A172 (cell line): ENCODE data around the gene C6orf132. TPM values are rescaled to one million over a fixed set of nuclear protein-coding genes. Genes with fewer than 3 reads are reported as not detected.

Experiments used
- DNase-seq: peaks from one replicate; pipeline ENCODE4 v3.0.0-alpha.2; 2015; ENCODE audit warnings: low spot score
- total RNA-seq: library from RNA; depleted of rRNA; stranded (reverse); fragments of >200 nt; shearing (Covaris generic); gene quantifications from 2 replicates; pipeline ENCODE4 v1.2.3, GENCODE V29; 2014

C6orf132 gene
- total RNA-seq, 1 experiment from 2014 or later: not detected

DNA sequence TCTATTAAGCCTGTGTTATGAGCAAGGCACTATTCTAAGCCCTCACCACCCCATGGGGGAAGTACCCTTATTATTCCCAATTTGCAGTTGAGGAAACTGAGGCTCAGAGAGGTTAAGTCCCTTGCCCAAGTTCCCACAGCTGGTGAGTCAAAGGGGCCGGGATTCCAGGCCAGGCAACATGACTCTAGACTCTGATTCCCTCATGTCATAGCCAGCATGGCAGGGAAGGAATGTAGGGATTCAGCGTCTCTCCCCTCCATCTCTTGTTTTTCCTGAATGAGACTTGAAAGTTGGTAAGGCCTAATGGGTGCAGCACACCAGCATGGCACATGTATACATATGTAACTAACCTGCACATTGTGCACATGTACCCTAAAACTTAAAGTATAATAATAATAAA lies 6.7 kb downstream of the C6orf132 start:
- no peak for DNase-seq

GRCh38 chr6:42135161-42135560 lies 7.3 kb downstream of the C6orf132 start:
- no peak for DNase-seq

DNA sequence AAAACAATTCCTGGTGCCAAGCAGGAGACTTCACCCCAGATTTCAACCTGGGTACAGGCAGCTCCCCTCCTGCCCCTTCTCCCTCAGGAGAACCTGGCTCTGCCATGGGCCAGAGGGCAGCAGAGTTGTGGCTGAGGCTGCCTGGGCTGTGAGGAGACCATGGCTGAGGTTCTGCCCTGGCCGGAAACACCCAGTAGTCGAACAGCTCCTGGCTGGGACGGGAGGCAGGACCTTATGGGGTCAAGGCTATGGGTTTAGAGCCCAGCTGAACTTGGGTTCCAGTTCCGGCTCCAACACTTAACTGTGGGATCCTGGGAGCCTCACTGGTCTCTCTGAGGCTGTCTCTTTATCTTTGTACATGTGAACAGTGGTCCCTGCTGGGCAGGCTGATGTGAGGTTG lies 8.5 kb downstream of the C6orf132 start:
- no peak for DNase-seq

DNA sequence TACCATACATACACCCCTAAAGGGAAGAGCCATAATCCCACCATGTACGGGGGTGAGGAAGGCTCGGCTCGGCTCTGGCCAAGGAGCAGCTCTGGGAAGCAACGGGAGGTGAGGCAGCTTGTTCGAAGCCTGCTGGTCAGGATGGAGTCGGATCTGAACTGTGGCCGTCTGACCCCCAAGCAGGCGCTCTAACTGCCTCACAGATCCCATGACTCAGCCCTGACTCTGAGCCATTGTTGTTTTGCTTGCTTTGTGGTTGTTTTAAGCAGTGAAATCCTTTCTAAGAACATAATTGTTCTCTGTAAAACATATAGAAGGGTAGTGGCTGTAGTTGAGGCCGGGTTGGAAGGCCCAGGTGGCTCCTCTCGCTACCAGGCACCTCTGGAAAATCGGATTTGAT lies 10.9 kb downstream of the C6orf132 start:
- peak; percentile 68 for DNase-seq

- no peak for DNase-seq
Observed at GRCh38 chr6:42129360-42129676, 13.1 kb downstream of the C6orf132 start.

DNA sequence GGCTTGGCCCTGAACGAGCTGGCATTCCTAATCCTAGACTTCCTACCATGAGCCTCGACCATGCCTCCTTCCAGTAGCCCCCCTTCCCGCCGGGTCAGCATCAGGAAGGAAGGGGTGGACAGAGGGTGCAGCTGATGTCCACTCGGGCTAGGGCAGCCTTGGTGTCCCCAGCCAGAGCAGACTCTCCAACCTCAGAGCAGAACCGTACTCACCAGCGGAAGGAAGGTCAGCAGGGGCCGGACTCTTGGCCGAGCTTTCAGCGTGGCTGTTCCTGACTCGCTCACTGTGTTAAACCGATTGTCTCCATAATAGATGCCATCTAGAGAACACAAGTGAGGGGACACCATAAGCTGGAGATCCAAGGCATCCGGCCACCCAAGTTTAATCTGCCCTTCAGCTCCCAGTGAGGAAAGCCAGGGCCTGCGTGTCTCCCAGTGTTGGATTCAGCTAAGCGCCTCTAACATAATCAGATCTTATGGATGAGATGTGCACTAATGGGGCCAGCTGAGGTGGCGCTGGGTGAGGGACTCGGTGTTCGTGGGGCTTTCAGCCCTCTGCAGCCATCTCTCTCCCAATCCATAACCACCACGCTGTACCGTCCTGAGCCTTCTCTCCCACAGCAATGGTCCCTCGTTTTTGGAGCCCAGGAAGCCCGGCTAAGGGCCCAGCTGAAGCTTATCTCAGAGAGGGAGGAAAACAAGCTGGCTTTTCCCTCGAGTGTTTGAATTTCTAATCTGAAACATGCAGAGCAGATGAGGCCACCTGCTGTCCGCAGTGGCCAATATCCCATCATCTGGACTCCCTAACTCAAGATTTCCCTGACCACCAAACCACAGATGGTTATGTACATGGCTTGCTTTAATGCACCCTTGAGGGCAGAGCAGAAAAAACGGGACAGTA lies 13.7 kb downstream of the C6orf132 start:
- DNase-seq: peak; percentile 18

- DNase-seq: no peak
Observed at GRCh38 chr6:42125663-42126062, 16.8 kb downstream of the C6orf132 start.

DNA sequence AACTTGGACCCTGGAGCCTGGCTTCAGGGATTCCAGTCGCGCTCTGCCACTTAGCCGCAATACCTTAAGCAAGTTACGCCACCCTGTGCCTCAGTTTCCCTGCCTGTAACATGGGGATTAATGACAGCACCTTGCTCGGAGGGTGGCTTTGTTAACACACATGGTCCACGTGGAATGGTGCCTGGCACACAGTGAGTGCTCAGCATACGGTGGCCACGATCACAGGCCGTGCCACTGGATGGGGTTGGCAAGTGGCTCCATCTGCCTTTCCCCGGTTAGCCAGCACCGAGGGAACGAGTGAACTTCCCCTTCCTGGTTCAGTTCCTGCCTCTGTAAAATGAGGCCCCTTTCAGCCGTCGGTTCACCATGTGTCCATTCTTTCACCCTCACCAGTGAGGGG lies 17.2 kb downstream of the C6orf132 start:
- DNase-seq: no peak

GRCh38 chr6:42124223-42124836 lies 18.1 kb downstream of the C6orf132 start:
- no peak for DNase-seq

DNA sequence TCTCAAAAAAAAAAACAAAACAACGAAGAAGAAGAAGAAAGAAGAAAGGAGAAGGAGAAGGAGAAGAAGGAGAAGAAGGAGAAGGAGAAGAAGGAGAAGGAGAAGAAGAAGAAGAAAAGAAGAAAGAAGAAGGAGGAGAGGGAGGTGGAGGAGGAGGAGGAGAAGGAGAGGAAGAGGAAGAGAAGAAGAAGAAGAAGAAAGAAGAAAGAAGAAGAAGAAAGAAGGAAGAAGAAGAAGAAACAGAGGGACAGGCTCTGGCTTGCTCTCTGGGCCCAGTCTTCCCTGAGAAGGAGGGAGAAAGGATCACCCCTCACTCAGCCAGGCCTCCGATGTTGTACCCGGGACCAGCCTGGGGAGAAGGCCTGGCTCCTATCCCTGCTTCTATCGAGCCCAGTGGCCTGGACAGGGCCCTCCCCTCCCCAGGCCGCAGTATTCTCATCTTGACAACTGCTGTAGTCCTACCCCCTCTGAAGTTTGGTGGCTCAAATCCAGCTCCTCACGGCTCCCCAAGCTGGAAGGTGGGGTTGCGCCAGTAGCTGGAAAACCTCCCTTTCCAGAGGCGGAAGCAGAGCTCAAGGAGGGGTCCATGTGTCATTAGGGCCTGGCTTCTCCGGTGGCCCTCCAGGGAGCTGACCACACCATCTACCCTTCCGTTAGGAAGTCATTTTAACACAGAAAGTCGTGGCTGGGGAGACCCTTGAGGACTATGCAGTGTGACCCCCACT lies 18.9 kb downstream of the C6orf132 start:
- DNase-seq: no peak

GRCh38 chr6:42120895-42121865 lies 21.2 kb downstream of the C6orf132 start:
- peak; percentile 46 for DNase-seq

GRCh38 chr6:42118162-42119001 lies 24.0 kb downstream of the C6orf132 start:
- peak; percentile 64 for DNase-seq

DNA sequence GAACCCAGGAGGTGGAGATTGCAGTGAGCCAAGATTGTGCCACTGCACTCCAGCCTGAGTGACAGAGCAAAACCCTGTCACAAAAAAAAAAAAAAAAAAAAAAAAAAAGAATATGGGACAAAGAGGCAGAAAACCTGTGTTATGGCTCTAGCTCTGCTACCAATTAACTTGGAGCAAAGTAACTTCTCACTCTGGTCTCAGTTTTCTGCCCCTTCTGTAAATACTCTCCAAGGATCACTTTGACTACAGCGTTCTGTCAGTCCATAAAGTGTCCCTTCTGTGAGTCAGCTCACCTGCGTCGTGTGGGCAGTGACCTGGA lies 24.6 kb downstream of the C6orf132 start:
- no peak for DNase-seq

DNA sequence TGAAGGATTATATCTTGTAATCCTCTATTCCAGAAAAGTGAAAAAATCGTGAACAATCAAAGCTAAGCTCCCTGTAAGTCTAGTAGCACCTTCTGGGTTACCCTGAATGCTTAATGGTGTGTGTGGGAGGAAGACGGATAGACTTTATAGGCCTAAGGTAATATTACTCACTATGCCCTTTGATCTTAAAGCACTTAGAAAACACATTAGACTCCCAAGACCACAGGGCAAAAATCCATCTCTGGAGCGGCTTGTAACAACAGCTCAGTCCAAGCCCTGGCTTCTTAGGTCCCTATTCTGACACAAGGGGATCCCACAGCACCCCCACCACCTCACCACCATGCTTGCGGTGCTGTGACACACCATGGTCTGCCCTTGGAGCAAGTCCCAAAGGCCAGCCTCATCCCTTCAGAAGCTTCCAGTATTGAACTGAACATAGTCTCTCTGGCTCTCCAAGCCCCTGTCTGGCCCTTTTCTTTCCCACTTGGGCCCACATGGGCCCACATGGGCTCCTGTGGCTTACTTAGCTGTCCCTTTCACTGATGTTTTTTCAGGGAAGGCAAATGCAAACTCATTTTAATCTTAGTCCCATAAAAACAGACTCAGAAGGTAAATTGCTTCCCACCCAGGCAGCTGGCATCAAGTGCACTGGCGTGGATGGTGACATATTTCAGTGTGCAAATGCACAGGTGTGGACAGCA lies 28.3 kb downstream of the C6orf132 start:
- DNase-seq: no peak

DNA sequence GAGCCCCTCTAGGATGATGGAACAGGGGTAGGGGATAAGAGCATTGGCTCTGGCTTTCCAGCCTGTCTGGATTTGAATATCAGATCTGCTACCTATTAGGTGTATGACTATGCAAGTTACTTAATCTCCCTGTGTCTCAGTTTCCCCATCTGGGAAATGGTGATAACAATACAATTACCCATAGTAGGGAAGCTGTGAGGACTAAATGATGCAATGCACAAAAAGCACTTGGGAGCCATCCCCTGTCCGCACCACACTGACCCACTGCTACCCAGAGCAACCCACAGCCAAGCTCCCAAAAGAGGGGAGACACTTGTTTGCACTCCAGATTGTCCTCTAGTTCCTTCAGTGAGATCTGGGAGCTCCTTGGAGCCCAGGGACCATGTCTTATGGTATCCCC lies 30.1 kb downstream of the C6orf132 start:
- DNase-seq: no peak

DNA sequence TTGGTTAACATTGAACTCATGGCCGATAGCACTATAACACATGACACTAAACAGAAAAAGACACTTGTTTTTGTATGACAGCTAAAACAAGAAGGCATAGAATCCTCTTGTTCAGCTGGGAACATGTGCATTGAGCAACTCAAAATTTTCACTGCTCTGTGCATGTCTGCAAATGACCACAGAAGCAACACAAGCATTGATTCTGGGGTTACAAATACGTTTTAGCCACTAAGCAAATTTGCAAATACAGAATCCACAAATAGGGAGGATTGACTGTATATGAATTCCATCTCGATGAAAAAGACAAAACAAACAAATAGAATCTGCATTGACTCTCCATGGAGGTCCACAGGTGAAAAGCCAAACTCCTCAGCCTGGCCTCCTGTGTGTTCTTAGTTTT lies 31.7 kb downstream of the C6orf132 start:
- no peak for DNase-seq

GRCh38 chr6:42108071-42108470 lies 34.3 kb downstream of the C6orf132 start:
- no peak for DNase-seq

DNA sequence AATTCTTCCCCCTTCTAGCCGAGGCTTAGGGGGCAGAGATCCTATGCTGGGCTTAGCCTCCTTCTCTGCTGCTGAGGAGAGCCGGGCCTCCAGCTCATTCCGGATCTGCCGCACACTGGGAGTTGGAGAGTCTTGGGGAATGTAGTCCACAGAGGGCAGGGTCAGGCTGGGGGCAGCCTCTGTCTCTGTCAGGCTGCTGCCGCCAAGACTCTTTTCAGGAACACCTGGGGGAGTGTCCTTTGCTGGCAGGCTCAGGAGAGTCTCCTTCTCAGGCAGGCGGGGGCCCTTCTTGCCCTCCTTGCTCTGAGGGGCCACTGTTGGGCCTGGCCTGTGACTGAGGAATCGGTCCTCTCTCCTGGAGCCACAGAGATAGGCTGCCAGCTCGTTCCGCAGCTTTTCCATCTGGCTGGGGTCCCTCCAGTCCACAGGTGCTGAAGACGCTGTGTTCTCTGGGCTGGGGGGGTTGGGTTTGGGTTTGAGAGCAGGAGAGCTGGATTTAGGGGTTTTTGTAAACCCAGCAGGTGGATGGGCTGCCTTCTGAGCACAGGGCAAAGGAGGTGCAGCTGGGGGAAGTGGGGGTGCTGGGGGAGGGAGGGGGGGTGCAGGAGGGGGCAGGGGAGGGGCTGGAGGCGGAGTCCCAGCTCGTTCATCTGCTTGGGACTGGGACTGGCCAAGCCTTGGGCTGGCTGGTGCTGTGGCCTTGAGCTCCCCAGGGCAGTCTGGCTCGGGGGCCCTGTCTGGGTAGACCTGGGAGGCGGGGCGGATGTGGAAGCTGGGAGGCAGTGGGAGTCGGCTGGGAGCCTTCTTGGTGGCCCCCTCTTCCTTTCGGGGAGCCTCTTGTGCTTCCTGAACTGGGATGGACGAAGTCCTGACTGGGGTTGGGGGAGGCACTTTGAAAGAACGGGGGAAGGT lies 36.1 kb downstream of the C6orf132 start:
- no peak for DNase-seq

DNA sequence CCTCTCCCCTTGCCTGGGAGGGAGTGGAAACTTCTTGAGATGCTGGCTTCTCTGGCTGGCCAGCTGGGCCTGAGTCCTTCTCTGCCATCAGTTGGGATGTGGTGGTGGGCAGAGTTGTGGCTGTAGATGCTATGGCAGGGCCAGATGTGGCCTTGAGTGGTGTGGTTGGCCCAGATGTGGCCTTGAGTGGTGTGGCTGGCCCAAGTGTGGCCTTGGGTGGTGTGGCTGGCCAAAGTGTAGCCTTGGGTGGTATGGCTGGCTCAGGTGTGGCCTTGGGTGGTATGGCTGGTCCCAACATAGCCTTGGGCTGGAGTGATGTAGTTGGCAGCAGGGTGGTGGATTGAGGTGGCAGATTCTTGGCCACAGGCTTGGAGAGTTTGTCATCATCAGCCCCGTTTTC lies 36.7 kb downstream of the C6orf132 start:
- DNase-seq: no peak
